M059J (cell line): ENCODE results near the gene CENPF. TPM values are rescaled to one million over a fixed set of nuclear protein-coding genes. Genes with fewer than 3 reads are reported as not detected.

ENCODE experiments used
- DNase-seq: peaks from one replicate; pipeline ENCODE4 v3.0.0-alpha.2; 2012; ENCODE audit warnings: low read depth
- total RNA-seq: library from RNA; depleted of rRNA; stranded (reverse); fragments of >200 nt; shearing (Covaris generic); gene quantifications from 2 replicates; pipeline ENCODE4 v1.2.3, GENCODE V29; 2014

Gene CENPF
- total RNA-seq, 1 experiment from 2014 or later = 83.9 TPM

- peak; percentile 54 for DNase-seq
Measured at GRCh38 chr1:214623430-214623829, 20.4 kb downstream of the CENPF start.

- DNase-seq = no peak
Measured at GRCh38 chr1:214632091-214632490, 29.1 kb downstream of the CENPF start.

DNA sequence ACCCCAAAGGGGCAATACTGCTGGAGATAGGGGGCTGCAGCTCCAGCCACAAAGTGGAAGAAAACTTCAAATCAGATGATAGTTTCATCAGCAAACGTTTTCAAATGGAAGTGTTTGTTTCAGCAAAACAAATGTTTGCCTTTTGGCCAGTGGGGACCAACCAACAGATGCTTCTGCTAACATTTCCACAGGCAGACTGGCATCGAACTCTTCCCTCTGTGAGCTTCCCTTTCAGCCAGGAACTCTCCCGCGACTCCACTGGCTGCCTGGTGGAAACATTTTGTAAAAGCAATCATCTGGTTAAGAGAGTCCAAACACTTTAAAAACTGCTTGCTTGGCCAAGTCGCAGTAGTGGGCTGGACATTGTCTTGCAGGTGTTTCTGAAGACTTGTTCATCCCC is 30.7 kb downstream of the CENPF start:
- DNase-seq = no peak

DNA sequence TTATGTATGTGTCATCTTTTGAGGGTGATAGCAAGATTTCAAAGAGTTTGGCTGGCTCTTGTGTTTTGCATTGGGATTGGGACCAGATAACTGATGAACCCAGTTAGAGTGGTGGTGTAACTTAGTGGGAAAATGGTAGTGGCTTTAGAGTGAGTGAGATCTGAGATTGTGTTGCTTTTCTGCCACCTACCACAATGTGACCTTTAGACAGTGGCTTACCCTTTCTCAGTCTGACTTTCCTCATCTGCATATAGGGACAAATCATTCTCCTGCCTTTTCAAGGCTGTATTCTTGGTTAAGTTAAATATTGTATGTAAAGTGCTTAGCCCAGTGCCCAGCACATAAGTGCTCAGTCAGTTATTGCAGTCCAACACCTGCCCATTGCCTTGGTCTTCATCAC is 31.3 kb downstream of the CENPF start:
- DNase-seq = no peak

GRCh38 chr1:214635086-214635485 is 32.1 kb downstream of the CENPF start:
- DNase-seq = no peak

DNA sequence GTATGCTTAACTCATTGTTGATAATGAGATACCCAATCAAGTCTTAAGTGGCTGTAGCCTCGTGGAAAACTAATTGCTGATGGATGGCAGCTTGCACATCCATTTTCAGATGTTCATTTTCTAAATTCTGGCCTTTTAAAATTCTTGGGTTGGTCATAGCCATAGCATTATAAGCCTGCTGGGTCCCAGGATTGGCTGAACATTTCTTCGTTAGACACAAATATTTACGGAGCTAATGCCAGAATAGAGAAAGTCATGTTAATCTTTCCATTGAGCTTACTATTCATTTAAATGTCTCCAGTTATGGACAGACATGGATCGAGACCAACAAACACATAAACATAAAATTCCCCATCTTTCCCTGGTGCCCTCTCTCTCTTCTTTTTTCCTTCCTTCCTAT is 32.5 kb downstream of the CENPF start:
- no peak for DNase-seq

GRCh38 chr1:214636436-214636835 is 33.4 kb downstream of the CENPF start:
- no peak for DNase-seq

DNA sequence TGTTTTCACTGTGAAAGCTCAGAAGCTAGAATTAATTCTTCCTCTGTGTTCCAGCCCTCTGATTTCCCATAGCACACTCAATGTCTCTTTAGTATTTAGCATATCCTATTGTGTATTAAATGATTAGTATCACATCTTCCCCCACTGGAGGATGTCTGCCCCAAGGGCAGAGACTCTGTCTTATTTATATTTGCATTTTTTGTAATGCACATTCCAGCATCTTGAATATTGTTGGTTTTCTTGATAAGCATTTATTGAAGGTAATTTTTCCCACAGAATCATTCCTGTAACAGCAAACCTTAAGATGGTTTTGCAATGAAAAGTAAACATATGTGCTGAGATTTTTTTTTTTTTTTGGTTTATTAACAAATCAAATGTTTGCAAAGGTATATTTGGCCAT is 34.1 kb downstream of the CENPF start:
- DNase-seq = no peak

- DNase-seq = peak; percentile 50
Measured at GRCh38 chr1:214637722-214638458, 34.9 kb downstream of the CENPF start.

DNA sequence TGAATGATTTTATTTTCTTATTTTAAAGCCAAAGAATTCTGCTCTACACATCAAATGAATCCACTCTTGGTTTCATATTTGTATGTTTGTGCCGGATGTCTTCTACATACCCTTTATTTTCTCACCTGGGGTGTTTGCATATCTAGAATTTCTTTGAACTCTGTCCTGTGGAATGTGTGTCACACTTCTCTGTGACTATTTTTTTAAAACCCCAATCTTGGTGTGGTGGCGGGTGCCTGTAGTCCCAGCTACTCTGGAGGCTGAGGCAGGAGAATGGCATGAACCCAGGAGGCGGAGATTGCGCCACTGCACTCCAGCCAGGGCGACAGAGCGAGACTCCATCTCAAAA is 35.4 kb downstream of the CENPF start:
- DNase-seq = no peak

DNA sequence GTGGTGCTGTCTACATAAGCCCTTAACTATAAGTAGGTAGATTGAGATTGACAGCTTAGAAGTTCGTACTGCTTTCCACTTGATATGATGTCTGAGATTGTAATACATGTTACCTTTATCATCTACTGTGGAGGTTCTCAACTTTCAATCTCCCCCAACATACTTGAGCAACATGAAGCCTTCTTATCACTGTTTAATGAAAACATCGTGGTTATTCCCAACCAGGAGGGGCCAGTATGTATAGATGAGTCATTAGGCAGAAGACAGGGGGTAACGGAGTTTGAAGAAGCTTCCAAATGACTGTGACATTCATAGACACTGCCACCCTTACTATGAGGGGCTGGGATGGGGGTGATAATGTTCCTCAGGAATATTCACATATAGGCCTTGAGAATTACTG is 36.0 kb downstream of the CENPF start:
- no peak for DNase-seq

- no peak for DNase-seq
Measured at GRCh38 chr1:214640431-214641213, 37.6 kb downstream of the CENPF start.

- no peak for DNase-seq
Measured at GRCh38 chr1:214641214-214641895, 38.4 kb downstream of the CENPF start.

DNA sequence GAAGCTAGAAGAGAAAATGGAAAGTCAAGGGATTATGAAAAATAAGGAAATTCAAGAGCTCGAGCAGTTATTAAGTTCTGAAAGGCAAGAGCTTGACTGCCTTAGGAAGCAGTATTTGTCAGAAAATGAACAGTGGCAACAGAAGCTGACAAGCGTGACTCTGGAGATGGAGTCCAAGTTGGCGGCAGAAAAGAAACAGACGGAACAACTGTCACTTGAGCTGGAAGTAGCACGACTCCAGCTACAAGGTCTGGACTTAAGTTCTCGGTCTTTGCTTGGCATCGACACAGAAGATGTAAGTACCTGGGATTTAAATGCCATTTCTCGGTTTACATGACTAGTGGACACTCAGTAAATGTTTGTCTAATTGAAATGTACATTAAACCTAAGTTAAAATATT is 40.0 kb downstream of the CENPF start:
- no peak for DNase-seq

GRCh38 chr1:214645712-214646111 is 42.7 kb downstream of the CENPF start:
- no peak for DNase-seq

DNA sequence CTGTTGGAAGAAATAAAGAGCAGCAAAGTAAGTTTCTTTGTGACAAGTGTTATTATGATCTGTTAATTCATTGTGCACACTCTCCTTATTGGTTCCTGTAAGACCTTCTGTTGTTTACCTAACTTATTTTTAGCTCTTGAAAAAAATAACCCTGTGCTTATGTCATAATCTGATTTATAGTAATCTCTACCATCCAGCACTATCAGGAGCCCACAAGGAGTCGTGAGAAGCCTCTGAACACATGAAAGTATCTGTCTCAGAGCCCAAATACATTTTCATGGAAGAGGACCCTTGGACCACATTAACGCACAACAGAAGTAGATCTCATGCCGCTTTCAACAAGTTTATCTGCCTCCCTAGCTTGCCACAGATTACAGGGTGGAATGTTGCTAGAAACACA is 45.8 kb downstream of the CENPF start:
- no peak for DNase-seq

GRCh38 chr1:214649607-214650006 is 46.6 kb downstream of the CENPF start:
- DNase-seq = no peak

- no peak for DNase-seq
Measured at GRCh38 chr1:214650664-214651063, 47.7 kb downstream of the CENPF start.

DNA sequence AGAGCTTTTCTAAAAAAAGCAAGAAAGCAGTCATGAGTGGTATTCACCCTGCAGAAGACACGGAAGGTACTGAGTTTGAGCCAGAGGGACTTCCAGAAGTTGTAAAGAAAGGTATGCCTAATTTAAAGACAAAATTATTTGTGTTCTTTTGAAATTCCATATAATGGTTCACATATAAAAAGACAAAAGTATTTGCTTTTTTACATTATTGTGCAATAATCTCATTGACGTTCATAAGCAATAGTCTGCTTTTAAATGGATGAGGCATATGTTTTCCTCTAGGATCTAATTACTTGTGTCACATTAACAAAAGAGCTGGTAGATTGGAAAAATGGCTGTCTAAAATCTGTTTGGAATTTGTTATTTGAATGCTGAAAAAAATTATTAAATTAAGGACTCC is 54.3 kb downstream of the CENPF start:
- DNase-seq = no peak

- no peak for DNase-seq
Measured at GRCh38 chr1:214658175-214658574, 55.2 kb downstream of the CENPF start.

GRCh38 chr1:214658785-214659184 is 55.8 kb downstream of the CENPF start:
- peak; percentile 13 for DNase-seq

- no peak for DNase-seq
Measured at GRCh38 chr1:214660190-214660589, 57.2 kb downstream of the CENPF start.

GRCh38 chr1:214660900-214661299 is 57.9 kb downstream of the CENPF start:
- no peak for DNase-seq
